ENCODE data around the gene DVL1.
"Not testable (repeated sequence)": the region's sequence is repeated elsewhere in the genome, so short reads cannot be mapped to it uniquely, and the experiment has no call there.

DVL1 gene

GRCh38 chr1:1373051-1373814 lies 24.0 kb upstream of the DVL1 start:
- no peak for DNase-seq (ENCODE audit: low read depth)

DNA sequence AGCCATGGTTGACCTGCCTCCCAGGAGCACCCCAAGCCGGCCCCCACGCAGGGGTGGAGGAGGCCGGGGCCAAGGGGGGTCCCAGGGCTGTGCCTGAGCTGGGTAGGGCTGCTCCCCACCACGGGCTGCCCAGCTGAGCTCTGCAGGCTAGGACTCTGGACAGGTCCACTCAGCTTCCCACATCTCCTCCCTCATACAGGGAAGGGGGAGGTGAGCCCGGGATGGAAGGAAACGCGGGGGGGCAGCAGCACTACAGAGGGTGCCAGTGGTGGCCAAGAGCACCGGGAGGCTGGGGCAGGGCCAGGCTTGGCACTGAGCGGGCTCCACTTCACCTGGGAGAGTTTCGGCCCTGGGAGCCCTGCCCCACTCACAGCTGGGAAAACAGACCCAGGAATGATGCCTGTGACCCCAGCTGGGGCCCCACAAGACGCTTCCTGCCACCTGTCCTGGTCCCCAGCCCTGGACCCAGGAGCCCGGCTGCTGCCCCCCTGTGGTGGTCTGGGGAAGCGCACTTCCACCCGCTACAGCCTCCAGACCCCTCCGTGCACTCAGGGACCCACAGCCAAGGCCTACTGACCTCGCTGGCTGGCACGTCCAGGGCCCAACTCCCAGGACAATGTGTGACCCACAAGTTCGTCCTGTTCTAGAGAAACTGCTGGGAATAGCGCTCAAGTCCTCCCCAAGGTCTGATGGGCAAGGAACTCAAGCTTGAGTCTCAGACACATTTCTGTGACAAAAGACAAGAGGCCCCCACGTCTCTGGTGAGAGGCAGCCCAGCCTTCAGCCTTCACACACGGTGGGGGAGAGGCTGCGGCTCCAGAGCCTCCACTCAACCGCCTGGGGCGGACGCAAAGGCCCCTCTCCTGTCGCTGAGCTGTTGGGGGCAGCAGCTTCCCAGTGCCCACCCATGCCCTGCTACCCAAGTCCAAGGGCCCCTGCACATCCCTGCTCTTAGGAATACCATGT lies 22.8 kb upstream of the DVL1 start:
- peak; percentile 55 for DNase-seq (ENCODE audit: low read depth)

DNA sequence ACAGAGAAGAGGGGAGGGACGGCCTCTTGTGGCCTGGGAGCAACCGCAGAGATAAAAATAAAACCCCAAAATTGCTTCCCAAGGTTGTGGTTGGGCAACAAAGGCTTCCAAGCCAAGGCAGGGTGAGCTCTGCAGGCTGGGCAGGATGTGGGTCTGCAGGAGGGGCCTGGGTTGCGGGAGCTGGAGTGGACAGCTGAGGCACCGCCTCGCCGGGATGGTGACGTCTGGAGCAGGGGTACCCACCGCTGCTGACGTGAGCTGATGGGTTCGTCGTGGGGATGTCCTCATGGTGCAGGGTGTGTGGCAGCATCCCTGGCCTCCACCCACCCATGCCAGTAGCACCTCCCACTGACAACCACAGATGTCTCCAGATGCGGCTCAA lies 22.1 kb upstream of the DVL1 start:
- peak; percentile 34 for DNase-seq (ENCODE audit: low read depth)

DNA sequence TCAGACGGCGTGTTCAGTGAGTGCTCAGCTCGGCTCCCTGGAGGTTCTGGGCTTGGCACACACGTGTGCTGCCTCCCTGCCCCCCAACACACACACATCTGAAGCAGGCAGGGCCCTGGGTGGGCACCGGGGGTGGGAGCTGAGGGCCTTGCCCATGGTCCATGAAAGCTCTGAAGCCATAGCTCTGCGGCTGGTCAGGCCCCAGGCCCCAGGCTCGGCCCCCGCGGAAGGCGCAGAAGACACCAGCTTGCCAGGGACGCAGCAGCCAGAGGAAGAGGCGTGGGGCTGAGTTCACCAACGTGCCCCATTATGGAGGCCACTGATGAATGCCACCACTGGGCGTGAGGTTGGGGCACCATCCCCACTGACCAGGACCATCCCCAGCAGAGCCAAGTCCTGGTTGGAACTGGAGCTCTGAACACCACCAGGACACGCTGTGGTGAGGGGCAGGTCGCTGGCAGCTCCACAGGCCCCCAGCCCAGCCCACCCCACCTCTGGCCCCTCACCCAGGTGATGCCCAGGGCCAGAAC lies 21.6 kb upstream of the DVL1 start:
- DNase-seq (ENCODE audit: low read depth) = no peak

GRCh38 chr1:1370094-1370493 lies 20.9 kb upstream of the DVL1 start:
- not testable (repeated sequence) for DNase-seq (ENCODE audit: low read depth)

GRCh38 chr1:1367315-1367714 lies 18.1 kb upstream of the DVL1 start:
- DNase-seq (ENCODE audit: low read depth) = no peak

- no peak for DNase-seq (ENCODE audit: low read depth)
Measured at GRCh38 chr1:1366699-1367066, 17.5 kb upstream of the DVL1 start.

DNA sequence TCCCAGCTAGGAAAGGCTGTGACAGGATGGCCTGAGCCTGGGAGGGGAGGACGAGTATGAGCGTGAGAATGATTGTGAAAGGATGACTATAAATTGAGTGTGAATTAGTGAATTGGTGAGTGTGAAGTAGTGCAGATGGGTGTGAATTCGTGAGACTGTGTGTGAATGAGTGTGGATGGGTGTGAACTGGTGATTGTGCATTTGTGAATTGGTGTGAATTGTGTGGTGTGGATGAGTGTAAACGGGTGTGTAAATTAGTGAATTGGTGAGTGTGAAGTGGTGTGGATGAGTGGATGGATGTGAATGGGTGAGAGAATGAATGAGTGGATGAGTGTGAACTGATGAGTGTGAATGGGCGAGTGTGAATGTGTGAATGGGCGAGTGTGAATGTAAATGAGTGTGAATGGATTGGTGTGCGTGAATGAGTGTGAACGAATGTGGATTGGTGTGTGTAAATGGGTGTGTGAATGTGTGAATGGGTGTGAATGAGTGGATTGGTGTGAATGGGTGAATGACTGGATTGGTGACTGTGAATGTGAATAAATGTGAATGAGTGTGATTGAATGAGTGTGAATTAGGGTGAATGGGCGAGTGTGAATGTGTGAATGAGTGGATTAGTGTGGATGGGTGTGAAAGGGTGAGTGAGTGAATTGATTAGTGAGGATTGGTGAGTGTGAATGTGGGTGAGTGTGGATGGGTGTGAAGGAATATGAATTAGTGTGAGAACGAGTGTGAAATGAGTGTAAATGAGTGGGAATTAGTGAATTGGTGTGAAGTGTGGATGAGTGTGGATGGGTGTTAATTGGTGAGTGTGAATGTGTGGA lies 16.9 kb upstream of the DVL1 start:
- DNase-seq (ENCODE audit: low read depth) = no peak

- no peak for DNase-seq (ENCODE audit: low read depth)
Measured at GRCh38 chr1:1364266-1364665, 15.0 kb upstream of the DVL1 start.

DNA sequence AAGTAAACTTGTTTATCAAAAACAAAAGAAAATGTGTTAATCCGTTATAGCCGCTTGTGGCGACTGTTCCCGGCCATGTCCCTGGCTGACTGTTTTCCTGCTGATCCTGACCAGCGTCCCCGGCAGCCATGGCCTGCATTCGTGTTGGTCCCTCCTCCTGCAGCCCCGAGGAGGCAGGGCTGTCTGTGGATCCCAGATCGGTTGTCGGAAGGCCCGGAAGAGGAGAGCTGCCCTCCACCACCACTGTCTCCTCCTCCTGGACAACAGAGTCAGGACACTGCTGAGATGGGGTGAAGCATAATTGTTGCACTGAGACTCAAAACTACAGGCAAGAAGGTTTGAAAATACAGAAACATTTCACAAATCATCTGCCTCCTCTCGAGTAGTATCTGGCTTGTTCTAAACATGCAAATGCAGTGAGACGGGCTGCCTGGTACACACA lies 12.8 kb upstream of the DVL1 start:
- no peak for DNase-seq (ENCODE audit: low read depth)

GRCh38 chr1:1361233-1361981 lies 12.2 kb upstream of the DVL1 start:
- DNase-seq (ENCODE audit: low read depth) = no peak

DNA sequence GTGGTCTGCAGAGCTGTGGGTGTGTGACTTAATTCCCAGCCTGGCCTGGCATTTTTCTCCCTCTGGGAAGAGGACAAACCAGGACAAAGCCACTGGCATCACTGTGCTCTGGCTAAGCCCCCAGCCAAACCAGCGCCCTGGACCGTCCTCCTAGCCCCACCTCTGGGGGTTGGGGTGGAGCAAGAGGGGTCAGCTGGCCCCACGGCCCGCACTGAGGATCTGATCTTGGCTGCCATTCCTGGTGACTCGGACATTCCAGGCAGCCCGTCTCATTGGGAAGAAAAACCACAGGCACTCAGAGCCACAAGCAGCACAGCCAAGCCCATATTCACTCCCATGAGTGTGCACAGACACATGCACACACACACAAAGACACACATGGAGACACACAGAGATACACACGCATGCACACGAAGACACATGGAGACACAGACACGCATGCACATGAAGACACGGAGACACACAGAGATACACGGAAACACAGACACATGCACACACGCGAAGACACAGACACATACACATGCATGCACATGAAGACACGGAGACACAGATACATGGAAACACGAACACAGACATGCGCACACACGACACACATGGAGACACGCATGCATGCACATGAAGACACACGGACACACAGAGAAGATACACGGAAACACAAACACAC lies 11.4 kb upstream of the DVL1 start:
- DNase-seq (ENCODE audit: low read depth) = no peak

DNA sequence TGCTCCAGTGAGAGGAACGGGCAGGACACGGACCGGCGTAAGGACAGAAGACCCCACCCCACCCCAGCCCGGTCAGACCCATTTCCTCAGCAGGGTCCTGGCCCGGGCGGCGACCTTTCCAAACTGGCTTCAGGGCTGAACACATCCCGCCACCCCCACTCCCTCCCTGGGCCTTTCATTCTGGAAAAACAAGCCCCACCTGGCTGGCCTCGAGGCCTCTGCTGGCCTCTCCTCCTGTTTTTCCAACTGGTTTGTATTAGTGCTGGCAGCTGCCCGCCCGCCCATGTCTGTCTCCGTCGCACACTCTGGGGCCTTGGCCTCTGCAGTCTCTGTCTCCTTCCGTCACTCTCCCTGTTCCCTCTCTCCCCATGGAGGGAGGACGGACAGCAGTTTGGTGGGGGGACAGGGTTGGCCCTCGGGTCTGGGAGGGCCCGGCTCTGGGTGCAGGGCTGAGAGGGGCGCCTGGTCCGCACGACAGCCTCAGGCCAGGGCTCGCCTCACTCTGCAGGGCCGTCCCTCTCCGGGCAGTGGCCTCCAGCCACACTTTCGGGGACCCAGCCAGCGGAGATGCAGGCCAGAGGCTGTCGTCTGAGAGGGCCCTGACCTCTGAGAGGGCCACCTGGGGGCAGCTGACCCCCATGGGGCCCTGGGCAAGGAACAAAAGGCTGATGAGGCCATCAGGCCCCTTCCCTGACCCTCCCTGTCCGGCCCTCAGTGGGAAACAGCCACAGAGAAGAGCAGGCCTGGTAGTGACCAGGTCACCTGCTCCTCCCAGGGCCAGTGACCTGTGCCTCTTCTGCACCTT lies 10.6 kb upstream of the DVL1 start:
- DNase-seq (ENCODE audit: low read depth) = no peak

DNA sequence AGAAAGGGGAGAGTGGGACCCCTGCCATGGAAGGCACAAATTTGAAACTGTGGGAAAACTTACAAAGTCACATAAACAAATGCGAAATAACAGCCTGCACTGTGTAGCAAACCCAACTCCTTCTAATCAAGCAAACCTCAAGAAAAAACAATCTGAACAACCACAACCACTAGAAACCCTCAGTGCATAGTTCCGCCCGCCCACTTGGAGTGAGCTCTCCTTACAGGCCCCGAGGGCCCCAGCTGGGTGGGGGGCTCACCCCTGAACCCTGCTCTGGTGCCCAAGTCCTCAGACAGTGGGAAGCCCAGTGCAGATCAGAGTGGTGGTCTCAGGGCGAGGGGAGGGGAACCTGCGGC lies 10.1 kb upstream of the DVL1 start:
- no peak for DNase-seq (ENCODE audit: low read depth)

- no peak for DNase-seq (ENCODE audit: low read depth)
Measured at GRCh38 chr1:1358433-1359271, 9.4 kb upstream of the DVL1 start, which contains the start of gene MXRA8. Gene MXRA8 (minus strand): TSS chr1:1358555. CDS start chr1:1358504, 51 bp downstream.

- DNase-seq (ENCODE audit: low read depth) = no peak
Measured at GRCh38 chr1:1357871-1358432, 8.7 kb upstream of the DVL1 start.

GRCh38 chr1:1356796-1357401 lies 7.7 kb upstream of the DVL1 start:
- DNase-seq (ENCODE audit: low read depth) = no peak

DNA sequence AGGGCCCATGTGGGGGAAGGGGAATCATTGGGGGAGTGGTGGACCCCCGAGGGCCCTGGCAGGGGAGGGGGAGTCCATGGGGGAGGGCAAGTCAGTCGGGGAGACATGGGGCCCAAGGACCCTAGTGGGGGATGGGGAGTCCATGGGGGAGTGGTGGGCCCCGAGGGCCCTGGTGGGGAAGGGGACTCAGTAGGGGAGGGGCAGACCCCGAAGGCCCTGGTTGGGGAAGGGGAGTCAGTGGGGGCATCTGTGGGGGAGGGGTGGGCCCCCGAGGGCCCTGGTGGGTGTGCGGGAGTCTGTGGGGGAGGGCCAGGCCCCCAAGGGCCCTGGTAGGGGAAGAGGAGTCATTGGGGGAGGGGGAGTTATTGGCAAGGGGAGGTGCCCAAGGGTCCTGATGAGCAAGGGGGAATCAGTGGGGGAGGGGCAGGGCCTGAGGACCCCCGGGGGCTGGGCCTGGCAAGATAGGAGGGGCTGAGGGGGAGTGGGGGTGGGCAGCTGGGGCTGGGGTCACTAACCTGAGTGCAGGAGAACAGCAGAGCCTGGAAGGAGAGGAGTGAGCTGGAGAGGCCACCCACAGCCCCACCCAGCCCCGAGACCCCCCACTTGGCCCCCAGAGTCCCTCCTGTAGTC lies 7.1 kb upstream of the DVL1 start:
- DNase-seq (ENCODE audit: low read depth) = no peak

Data from stimulated activated CD8-positive, alpha-beta memory T cell treated with anti-CD3 and anti-CD28 coated beads, Interleukin-12 subunit alpha, Interleukin-12 subunit beta, amount 100 ng/mL, for 1 hour (primary cell).